GM19467 (cell line): ENCODE data around the gene TBXT.

ENCODE experiments used
- ATAC-seq: cut with Tn5 transposase; IDR thresholded peaks from one replicate; pipeline ENCODE4 v1.9.1; 2021; ENCODE audit warnings: mild to moderate bottlenecking, moderate library complexity; ENCODE audit not compliant: unreplicated experiment

TBXT gene

GRCh38 chr6:166119116-166119911 lies 48.3 kb downstream of the TBXT start:
- no peak for ATAC-seq

GRCh38 chr6:166115609-166116008 lies 52.0 kb downstream of the TBXT start:
- ATAC-seq = no peak

- ATAC-seq = no peak
These were observed 55.1 kb downstream of the TBXT start for GRCh38 chr6:166112580-166112979.

GRCh38 chr6:166109608-166110007 lies 58.0 kb downstream of the TBXT start:
- no peak for ATAC-seq
